MM.1S (cell line): Measurements from ENCODE around the gene TMEM259.

Experiments used
- DNase-seq: peaks from one replicate; pipeline ENCODE4 v3.0.0-alpha.2; 2015
- H2AFZ ChIP-seq: fragments of 300-600 bp; sonication (generic); 2 replicates; pipeline ENCODE4 v1.6.0; 2016; ENCODE audit warnings: antibody characterized with exemption, low read length
- H3F3A ChIP-seq: fragments of 300-600 bp; sonication (generic); 2 replicates; pipeline ENCODE4 v1.6.1; 2016; ENCODE audit warnings: mild to moderate bottlenecking, antibody characterized with exemption, low read length, moderate library complexity, mixed read lengths; ENCODE audit not compliant: insufficient read depth
- H3K27ac ChIP-seq: fragments of 300-600 bp; sonication (generic); 2 replicates; pipeline ENCODE4 v1.5.1; 2016; ENCODE audit warnings: mild to moderate bottlenecking, low read length
- H3K27me3 ChIP-seq: fragments of 300-600 bp; sonication (generic); replicated peaks from 2 replicates; pipeline ENCODE4 v1.6.0; 2016; ENCODE audit warnings: low read length; ENCODE audit not compliant: insufficient read depth
- H3K36me3 ChIP-seq: fragments of 300-600 bp; sonication (generic); replicated peaks from 2 replicates; pipeline ENCODE4 v1.6.1; 2016; ENCODE audit warnings: mild to moderate bottlenecking, low read length, mixed read lengths; ENCODE audit not compliant: insufficient read depth
- H3K4me1 ChIP-seq: fragments of 300-600 bp; sonication (generic); 2 replicates; pipeline ENCODE4 v1.6.1; 2016; ENCODE audit warnings: low read length, mixed read lengths
- H3K4me2 ChIP-seq: fragments of 300-600 bp; sonication (generic); 2 replicates; pipeline ENCODE4 v1.6.0; 2016; ENCODE audit warnings: low read depth, low read length
- H3K4me3 ChIP-seq: fragments of 300-600 bp; sonication (generic); 2 replicates; pipeline ENCODE4 v1.5.1; 2016; ENCODE audit warnings: low read length, mixed read lengths
- H3K79me2 ChIP-seq: fragments of 300-600 bp; sonication (generic); 2 replicates; pipeline ENCODE4 v1.6.1; 2016; ENCODE audit warnings: mixed run types, low read length, mixed read lengths
- H3K9ac ChIP-seq: fragments of 300-600 bp; sonication (generic); 2 replicates; pipeline ENCODE4 v1.6.1; 2016; ENCODE audit warnings: low read length, mixed read lengths
- H3K9me2 ChIP-seq: fragments of 300-600 bp; sonication (generic); replicated peaks from 2 replicates; pipeline ENCODE4 v1.6.1; 2016; ENCODE audit warnings: mild to moderate bottlenecking, low read length, mixed read lengths; ENCODE audit not compliant: insufficient read depth
- H3K9me3 ChIP-seq: fragments of 300-600 bp; sonication (generic); replicated peaks from 2 replicates; pipeline ENCODE4 v1.6.1; 2016; ENCODE audit warnings: mild to moderate bottlenecking, low read length, mixed read lengths; ENCODE audit not compliant: insufficient read depth
- H4K20me1 ChIP-seq: fragments of 300-600 bp; sonication (generic); 2 replicates; pipeline ENCODE4 v1.6.1; 2016; ENCODE audit warnings: mild to moderate bottlenecking, low read length, moderate library complexity, mixed read lengths; ENCODE audit not compliant: insufficient read depth
- CTCF ChIP-seq: fragments of 300-600 bp; sonication (generic); IDR thresholded peaks from 2 replicates; pipeline ENCODE4 v1.5.1; 2016; ENCODE audit warnings: antibody characterized with exemption, low read length, mixed read lengths
- EZH2 ChIP-seq: fragments of 300-600 bp; sonication (generic); optimal IDR thresholded peaks from 2 replicates; pipeline ENCODE3; 2017; ENCODE audit warnings: low read depth, mild to moderate bottlenecking, antibody characterized with exemption, low read length, mixed read lengths
- EZH2phosphoT487 ChIP-seq: fragments of 300-600 bp; sonication (generic); IDR thresholded peaks from 2 replicates; pipeline ENCODE4 v1.6.1; 2018; ENCODE audit warnings: antibody characterized with exemption, low read length

Gene TMEM259

DNA sequence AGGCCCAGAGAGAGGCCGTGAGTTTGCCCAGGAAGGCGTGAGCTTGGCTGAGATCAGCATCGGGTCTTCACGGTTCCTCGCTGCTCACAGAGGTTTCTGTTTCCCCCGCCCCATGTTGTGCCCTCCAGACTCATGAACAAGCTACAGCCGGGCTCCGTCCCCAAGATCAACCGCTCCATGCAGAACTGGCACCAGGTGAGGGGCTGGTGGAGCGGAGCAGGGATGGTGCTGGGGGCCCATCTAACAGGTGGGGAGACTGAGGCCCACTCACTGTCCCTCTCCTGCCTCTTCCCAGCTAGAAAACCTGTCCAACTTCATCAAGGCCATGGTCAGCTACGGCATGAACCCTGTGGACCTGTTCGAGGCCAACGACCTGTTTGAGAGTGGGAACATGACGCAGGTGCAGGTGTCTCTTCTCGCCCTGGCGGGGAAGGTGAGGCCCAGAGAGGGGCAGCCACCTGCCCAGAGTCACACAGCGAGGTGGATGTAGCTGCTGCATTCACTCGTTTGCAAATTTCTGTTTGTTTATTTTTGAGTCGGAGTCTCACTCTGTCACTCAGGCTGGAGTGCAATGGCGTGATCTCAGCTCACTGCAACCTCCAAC, 11.4 kb upstream of the TMEM259 start:
- peaks cover 28% of the 10 kb centered on the region for H3F3A ChIP-seq
- H3K27ac ChIP-seq: no peak overlapping the region
- no peaks in the 10 kb centered on the region for H3K9me2 ChIP-seq
- no peaks in the 10 kb centered on the region for H4K20me1 ChIP-seq
- no peaks in the 10 kb centered on the region for H3K9me3 ChIP-seq
- no peaks in the 10 kb centered on the region for H3K27me3 ChIP-seq
- no peak overlapping the region for H2AFZ ChIP-seq
- no peak overlapping the region for H3K9ac ChIP-seq
- TF ChIP-seq EZH2phosphoT487 (no peak), EZH2 (no peak), CTCF (no peak)
- H3K4me2 ChIP-seq: no peak overlapping the region
- peaks cover 63% of the 10 kb centered on the region for H3K79me2 ChIP-seq
- H3K4me1 ChIP-seq: peaks cover 10% of the 10 kb centered on the region
- peaks cover 5% of the 10 kb centered on the region; the same call in 1 of the 2 replicates for H3K36me3 ChIP-seq
- DNase-seq: no peak
- no peak overlapping the region for H3K4me3 ChIP-seq

- Histone ChIP-seq H3K27ac (peak overlapping the region; percentile 62; the same call in 1 of the 2 replicates), H3K79me2 (peaks cover 59% of the 10 kb centered on the region), H3K9ac (peak overlapping the region; percentile 76), H3K9me2 (no peaks in the 10 kb centered on the region), H3K36me3 (peaks cover 5% of the 10 kb centered on the region; the same call in 1 of the 2 replicates), H3K9me3 (no peaks in the 10 kb centered on the region), H3K4me3 (peak overlapping the region; percentile 99), H3K4me1 (peaks cover 4% of the 10 kb centered on the region; the same call in 1 of the 2 replicates), H3K27me3 (no peaks in the 10 kb centered on the region), H2AFZ (peak overlapping the region; percentile 67), H3K4me2 (peak overlapping the region; percentile 97), H4K20me1 (no peaks in the 10 kb centered on the region), H3F3A (peaks cover 34% of the 10 kb centered on the region)
- DNase-seq: peak; percentile 80
- no peak for TF ChIP-seq EZH2
- TF ChIP-seq CTCF: no peak
- TF ChIP-seq EZH2phosphoT487: no peak
Measured at GRCh38 chr19:1028062-1028926, 7.4 kb upstream of the TMEM259 start.

- H3K9ac ChIP-seq: peak overlapping the region; percentile 76; the same call in 1 of the 2 replicates
- no peaks in the 10 kb centered on the region for H3K27me3 ChIP-seq
- peak; percentile 24 for DNase-seq
- peak overlapping the region; percentile 62; the same call in 1 of the 2 replicates for H3K27ac ChIP-seq
- peak overlapping the region; percentile 99 for H3K4me3 ChIP-seq
- H3K36me3 ChIP-seq: peaks cover 5% of the 10 kb centered on the region; the same call in 1 of the 2 replicates
- peaks cover 4% of the 10 kb centered on the region; the same call in 1 of the 2 replicates for H3K4me1 ChIP-seq
- H4K20me1 ChIP-seq: no peaks in the 10 kb centered on the region
- H3F3A ChIP-seq: peaks cover 35% of the 10 kb centered on the region
- peak overlapping the region; percentile 97 for H3K4me2 ChIP-seq
- H2AFZ ChIP-seq: no peak overlapping the region
- no peaks in the 10 kb centered on the region for H3K9me3 ChIP-seq
- TF ChIP-seq EZH2 (no peak), CTCF (no peak), EZH2phosphoT487 (no peak)
- no peaks in the 10 kb centered on the region for H3K9me2 ChIP-seq
- H3K79me2 ChIP-seq: peaks cover 54% of the 10 kb centered on the region
Measured at GRCh38 chr19:1027650-1028061, 6.7 kb upstream of the TMEM259 start.
